NCI-H526 treated with DMSO at 0.1 percent for 48 hours (cell line): Measurements from ENCODE around the gene CEP112.

Experiments used
- DNase-seq: peaks from one replicate; lab custom pipeline; 2025; lab: John Stamatoyannopoulos, UW

The CEP112 gene

GRCh38 chr17:66191593-66192377 is at the start of gene CEP112:
TSS of gene CEP112 (minus strand) at chr17:66192133.
- peak; percentile 24 for DNase-seq

DNA sequence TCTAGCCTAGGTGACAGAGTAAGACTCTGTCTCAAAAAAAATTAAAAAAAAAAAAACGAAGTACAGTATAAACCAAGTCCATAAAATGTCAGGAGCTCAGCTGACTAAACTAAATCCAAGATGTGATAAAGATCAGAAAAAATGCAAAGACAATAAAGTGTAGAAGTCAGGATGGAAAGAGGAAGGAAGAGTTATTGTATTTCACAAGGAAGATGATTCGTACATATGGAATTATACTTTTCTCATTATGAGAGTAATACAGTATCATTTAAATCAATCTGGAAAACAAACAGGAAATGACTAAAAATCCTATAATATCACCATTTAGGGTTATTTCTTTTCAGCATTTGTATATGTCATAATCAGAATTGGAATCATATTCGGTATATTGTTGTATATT is 48.7 kb upstream of the CEP112 start:
- no peak for DNase-seq

DNA sequence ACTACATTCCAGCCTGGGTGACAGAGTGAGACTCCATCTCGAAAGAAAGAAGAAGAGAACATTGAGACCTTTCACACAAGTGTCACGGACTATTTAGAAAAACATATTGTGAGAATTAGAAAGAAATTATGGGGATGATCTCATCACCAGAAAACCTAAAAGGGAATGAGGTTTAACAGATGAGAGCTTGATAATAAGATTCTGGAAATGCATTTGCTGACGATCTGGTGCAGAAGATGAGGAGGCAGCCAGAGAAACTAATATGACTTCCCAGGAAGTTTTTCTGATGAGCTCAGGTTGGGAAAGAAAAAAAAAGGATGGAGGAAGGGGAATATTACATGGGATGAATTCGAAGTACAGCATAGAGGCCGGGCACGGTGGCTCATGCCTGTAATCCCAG is 48.1 kb upstream of the CEP112 start:
- DNase-seq = no peak

DNA sequence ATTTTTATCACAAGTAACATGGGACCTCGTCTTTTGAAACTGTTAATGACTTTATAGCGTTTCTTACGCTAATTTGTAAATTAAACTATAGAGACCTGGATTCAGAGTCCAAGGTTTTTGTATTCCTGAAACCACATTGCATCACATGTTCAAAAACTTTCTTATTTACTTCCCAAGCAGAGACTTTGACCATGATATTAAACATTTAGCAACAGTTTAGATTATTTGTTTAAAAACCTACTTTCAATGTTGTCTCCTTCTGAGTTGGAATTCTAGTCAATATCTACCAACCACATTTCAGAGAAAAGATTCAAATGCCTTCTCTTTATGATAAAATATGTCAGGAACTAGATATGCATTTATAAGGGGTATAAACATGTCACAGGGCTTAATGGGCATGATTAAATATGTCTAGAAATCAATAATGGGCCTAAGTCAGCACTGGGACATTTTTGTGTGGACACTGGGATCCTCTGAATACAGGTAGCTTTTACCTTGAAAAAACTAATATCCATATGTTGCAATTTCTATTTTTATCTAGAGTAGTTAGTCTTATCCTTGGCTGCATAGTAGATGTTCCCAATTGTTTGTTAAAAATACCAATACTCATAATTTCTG is 43.6 kb upstream of the CEP112 start:
- DNase-seq = no peak

DNA sequence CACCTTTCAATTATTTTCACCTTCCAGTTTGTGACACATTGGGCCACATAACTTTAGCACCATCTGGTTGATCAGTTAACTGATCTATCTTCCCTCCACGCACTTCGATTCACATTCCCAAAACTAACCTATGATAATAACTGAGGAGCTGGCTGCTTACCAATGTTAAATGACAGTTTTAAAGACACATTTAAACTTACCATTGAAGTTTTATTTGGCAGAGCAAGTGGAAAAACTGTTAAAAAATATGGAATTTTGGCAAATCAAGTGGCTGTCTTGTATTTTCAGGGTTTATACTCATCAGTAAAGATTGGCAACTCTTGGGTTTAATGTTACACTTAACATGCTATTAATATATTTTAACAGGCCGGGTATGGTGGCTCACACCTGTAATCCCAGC is 42.7 kb upstream of the CEP112 start:
- no peak for DNase-seq

GRCh38 chr17:66233023-66233753 is 41.3 kb upstream of the CEP112 start:
- no peak for DNase-seq

- no peak for DNase-seq
Observed at GRCh38 chr17:66230922-66231591, 39.1 kb upstream of the CEP112 start.

DNA sequence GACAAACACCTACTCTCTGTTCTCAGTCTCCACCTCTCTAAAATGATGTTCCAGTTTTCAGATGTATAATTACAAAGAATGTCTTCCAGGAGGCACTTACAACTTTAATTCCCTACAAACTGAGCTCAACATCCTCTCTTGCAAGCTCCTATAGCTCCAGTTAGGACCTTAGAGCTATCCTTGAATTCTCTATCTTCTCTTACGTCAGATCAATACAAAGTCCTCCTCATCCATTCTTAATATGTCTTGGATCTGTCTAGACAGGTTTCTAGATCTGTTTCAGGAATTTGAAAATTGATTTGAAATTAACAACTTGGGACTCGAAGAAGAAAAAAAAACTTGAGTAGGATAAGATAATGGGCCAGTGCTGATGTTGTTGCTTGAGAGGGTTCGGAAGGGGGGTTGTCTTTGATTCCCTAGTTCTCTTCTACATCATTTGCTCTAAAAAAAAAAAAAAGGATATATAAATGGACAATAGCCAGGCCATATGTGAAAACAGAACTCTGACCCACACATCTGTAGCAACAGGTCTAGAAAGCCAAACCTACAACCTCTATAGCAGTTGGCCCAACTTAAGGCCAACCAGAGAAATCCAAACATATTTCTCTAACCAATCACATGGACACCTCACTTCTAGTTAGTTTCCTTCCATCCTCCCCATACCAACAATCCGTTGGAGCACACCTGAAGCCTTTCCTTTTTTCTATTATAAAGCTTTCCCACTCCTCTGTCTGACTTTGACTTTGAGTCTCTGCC is 38.0 kb upstream of the CEP112 start:
- DNase-seq = no peak

DNA sequence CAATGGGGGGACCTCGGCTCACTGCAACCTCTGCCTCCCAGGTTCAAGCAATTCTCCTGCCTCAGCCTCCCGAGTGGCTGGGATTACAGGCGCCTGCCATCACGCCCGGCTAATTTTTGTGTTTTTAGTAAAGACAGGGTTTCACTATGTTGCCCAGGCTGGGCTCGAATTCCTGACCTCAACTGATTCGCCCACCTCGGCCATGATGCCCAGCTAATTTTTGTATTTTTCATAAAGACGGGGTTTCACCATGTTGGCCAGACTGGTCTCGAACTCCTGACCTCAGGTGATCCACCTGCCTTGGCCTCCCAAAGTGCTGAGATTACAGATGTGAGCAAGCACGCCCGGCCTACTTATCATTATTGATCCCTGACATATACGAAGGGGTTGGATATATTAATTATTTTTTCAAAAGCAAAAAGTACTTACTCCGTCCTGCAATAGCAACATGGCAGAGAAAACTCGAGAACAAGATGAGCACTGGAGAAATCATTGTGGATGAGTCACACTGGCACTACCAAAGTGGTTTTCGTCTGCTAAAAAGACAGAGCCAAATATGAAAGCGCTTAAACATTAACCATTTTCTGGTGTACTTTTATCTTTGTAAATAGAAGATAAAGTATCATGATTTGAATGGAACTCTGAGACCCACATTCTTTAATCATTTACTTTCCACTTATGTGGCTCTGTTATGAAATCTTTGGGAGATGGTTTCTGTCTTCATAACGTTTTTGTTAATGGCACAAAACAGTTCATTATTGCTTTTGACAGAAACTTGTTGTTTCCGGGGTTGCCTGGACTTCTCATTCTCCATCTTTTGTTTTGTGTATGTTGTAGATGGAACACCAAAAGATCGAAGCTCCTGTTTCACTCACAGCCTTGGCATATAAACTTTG is 37.2 kb upstream of the CEP112 start, which contains the start of gene APOH:
APOH (minus strand) TSS at position 529 of the 896 bp plus-strand sequence; CDS start at position 493, 36 bp downstream.
- no peak for DNase-seq

- no peak for DNase-seq
Observed at GRCh38 chr17:66227212-66228045, 35.5 kb upstream of the CEP112 start.

DNA sequence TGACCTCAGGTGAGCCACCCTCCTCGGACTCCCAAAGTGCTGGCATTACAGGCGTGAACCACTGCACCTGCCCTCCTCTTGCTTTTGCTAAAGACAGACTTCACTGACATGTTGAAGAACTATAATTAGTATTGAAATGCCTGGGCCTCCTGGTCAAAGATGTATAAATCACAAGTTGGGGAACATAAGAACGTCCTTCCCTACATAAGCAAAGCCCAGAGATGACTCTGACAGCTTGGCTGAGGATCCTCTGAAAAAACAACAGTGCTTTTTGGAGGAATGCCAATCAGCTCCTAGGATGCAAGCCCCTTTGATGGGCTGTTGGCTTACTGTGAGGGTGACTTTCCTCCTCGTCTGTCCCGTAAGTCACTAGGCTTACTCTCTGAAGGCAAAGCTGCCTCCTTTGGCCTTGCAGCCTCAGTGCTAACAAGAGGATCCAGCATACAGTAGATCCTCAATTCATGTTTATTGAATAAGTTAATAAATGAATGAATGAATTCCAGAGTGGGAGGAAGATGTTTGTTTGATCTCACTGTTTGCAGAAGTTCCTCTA is 30.9 kb upstream of the CEP112 start:
- DNase-seq = no peak

GRCh38 chr17:66221755-66222530 is 30.0 kb upstream of the CEP112 start:
- no peak for DNase-seq

DNA sequence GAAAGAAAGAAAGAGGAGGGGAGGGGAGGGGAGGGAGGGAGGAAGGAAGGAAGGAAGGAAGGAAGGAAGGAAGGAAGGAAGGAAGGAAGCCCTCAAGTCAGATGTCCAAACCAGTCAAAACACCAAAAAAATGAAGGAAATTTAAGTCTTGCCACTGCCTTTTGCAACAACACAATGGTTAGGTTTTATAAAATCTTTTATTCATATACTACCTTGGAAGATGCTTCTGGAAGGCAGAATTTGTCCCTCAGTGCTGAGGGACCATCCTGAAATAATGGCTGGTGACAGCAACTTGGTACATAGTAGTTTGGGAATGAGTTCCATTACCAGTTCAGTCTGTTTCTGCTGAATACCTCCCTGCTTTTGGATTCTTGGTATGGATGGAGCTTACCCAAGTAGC is 29.4 kb upstream of the CEP112 start:
- no peak for DNase-seq

- no peak for DNase-seq
Observed at GRCh38 chr17:66220079-66220835, 28.3 kb upstream of the CEP112 start.

GRCh38 chr17:66215529-66215911 is 23.6 kb upstream of the CEP112 start:
- DNase-seq = no peak

DNA sequence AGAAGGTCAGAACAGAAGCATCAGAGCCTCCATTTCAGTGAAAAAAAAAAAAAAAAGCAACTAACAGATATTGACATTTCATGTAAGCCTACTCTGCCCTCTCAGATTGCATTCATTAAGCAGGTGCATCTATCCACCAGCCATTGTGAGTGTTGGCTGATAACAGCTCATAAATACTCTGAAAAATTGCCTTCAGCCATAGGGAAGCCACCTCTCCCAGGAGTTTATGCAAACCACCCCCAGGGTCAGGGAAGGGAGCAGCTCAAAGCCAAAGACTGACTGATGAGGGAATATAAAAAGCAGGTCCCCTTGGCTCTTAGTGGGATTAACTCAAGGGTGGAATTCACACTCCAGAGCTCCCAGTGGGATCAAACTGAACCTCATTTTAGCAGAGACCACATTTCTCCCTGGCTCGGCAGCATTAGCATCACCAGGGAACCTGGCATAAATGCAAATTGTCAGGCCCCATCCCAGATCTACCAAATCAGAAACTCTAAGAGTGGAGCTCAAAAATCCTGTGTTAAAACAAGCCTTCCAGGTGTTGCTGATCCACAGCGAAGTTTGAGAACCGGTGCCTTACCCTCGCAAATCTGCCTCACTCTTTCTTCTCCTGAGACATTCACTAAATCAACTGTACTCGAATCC is 23.1 kb upstream of the CEP112 start:
- DNase-seq = peak; percentile 85
